ENCODE measurements around the gene S1PR3.
"Not testable (repeated sequence)": the region's sequence is repeated elsewhere in the genome, so short reads cannot be mapped to it uniquely, and the experiment has no call there.

S1PR3 gene

DNA sequence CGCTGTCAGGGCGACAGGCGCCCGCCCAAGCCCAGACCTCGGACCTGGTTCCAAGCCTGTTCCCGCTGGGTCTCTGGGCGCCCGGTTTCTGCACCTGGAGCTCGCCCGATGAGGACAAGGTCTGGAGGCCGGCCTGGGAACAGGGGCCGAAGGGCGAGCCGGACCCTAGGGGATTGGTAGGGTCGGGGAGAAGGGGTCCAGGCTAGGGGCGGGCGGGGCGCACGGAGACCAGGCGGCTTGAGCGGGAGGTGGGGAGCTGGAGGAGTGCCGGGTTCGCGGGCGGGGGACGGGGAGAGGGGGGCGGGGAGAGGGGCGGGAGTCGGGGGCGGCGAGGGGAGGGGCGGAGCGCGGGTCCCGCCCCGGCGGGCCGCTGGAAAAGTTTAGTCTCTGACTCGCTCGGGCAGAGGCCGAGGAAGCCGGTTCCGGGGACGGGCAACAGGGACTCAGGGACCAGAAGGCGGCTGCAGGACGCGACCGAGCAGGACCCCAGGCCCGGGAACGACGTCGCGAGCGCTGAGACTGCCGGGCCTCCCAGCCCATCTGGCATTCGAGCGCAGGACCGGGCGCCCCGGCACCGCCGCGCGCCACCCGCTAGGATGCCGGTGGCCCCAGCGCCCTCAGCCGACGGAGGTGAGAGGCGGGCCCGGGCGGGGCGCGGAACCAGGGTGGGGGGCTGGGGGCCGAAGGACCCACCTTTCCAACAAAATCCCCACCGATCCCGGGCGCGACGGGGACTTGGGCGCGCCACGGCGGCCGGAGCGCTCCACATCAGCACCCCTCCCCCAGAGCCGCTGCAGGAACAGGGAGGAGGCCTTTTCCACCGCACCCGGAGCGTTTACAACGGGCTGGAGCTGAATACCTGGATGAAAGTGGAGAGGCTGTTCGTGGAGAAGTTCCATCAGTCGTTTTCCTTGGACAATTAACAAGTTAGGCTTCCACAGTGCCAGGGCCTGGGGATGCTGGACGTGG, at the start of gene S1PR3:
Gene S1PR3, plus strand, starts transcription at position 403 of the 969 bp plus-strand sequence. CDS start 9,733 bp downstream, outside the sequence.
- peak; percentile 89 for DNase-seq

DNA sequence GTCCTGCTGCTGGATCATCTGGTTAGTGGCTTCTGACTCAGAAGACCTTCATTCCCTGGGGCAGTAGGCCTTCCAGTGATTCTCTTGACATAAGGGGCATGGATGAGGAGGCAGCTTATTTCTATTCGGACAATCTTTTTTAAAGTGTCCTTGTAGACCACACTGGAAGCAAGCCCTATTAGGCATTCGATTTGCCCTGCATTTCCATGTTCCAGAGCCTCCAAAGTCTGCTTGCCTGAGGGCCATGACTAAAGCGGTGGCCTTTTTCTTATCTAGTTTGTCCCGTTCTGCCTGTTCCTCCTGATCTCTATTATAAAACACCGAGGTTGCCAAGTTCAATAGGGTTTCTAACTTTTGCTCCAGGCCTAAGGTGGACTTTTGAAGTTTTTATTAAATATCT, 49.7 kb upstream of the S1PR3 start:
- DNase-seq, result not testable (repeated sequence)

DNA sequence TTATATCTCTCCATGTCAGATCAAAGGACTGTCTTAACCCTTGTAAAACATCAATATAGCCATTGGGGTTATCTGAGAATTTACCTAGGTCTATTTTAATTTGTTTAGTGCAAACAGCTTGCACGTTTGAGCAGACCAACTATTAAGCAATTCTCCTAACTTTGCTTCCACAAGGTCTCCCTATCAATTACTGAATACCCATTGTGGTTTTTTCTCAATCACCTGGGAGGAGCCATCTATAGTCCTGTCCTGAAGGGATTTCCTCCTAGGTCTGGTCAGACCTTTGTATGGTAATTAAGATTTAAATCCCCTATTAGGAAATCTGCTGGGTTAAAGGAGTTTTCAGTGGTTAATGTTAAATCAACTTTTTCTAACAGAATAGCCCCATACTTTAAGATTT, 48.9 kb upstream of the S1PR3 start:
- no peak for DNase-seq

DNA sequence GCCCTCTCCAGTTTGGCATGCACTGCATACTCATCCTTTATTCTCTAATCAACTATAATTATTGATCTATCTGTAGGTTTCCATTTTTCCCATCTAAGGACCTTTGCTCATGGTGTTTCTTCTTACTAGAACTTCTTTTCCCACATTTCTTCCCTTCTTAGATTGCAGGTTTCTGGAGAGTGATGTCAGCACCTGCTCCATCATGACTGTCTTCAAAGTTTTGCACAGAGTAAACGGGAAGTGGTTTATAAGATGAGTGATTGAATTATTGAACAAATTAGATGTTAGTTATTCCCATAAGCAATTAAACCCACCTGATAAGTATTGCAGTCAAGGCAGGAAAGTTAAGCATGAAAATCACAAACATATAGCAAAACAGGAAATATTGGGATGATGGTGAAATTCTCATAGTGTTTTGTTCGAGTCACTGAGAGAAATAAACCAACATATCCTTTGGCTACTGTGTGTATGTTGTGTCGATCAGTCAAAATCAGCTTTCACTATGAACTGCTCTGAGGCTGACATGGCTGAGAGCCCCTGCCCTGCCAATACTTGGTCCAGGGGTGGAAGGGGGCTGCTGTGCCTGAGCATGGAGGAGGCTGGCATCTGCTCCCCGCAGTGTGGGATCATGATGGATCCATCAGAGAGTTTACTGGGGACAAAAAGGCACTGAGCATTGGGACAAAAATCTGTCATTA, 45.5 kb upstream of the S1PR3 start:
- DNase-seq, result no peak

DNA sequence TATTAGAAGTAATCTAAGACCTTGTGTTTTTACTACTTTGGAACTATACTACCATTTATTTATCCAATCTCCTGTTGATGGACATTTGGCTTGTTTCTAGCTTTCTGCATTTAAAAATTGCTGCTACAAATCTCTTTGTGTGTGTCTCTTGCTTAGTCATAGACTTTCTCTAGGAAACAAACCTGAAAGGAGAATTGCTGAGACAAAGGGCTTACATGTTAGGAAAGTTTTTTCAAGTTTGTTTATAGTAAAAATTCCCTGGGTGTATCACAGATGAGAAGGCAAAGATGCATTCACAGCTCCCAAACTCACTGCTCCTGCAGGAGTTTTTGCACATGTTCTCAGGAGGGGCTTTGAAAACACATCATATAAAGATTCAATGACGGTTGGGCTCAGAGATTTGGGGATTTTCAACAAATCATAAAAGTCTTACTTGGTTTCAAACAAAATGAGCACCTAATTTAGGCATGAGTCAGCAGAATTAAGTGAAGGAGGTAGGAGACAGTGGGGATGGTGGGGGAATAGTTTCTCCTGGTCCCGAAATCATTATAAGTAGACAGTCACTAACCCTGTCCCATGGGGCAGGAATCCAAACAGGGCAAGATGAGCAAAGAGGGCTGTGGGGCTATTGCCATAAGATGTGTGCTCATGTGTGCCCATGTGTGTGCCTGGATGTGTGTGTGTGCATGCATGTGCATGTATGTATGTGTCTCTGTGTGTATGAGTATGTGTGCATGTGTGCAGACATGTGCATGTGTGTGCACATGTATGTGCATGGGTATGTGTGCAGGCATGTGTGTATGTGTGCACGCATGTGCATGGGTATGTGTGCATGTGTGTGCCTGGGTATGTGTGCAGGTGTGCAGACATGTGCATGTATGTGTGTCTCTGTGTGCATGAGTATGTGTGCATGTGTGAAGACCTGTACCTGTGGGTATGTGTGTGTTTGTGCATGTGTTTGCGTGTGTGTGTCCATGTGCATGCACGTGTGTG, 43.4 kb upstream of the S1PR3 start:
- no peak for DNase-seq

DNA sequence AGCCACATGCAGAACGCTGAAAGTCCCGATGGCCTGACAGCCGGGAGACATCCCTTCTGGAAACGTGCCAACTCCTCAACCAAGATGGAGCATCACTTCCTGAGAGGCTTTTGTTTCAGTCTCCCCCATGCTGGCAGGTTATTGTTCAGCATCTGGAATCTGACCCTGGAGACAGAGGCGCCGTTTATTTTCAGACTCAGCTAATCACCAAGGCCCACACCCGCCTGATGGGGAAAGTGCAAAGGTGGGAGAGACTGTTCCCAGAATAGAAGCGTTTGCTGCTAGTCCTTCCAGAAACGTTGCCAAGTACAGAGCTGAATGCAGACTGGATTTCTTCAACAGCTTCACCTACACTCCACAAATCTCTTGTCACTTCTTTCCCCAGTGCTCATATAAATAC, 41.8 kb upstream of the S1PR3 start:
- DNase-seq, result peak; percentile 66

DNA sequence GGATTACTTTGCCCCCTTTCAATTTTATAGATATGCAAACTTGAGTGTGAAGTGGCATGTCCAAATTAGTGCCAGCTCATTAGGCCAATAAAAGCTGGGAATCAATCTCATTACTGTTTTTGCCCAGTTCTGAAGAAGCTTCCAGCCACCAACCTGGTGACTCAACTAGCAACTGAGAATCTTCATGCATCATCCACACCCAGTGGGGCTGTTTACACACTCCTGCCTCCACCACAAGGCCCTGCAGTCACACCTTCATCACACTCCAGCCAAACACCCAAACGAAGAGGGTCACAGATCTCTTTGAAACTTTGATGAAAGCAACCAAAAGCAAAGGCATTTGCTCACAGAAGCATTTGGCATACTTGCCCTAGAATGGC, 41.3 kb upstream of the S1PR3 start:
- DNase-seq, result no peak

DNA sequence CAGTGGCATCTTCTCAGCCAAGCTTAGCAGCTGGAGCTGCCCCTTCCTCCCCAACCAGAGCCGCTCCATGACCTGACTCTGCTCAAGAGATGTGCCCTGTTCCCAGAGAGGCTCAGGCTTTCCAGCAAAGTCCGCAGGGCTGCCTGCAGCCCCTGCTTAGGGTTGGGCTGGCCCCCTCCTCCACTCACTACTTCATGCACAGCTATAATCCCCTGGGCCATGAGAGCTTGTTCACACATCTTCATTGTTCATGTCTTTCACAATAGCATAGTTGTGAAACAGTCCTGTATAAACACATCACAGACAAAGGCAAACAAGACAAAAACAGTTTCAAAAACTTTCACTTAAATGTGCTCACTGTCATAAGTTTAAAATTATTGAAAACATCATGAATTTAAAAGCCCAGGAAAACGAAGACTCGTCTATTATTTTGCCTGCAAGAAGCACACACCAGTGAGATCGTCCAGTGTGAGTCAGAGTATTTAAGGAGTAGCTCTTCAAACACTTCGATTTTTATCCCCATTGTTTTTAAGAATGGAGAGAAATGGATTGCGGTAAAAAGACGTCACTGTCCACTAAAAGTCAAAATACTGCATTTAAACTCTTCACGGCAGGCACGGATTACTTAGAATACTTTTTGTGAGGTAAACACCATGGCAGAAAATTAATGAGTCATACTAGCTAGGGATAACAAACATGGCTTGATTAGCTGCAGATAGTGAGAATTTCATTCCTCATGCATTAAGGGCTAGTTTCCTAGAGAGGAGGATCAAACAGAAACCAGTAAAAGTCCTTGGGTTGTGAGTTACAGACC, 40.7 kb upstream of the S1PR3 start:
- DNase-seq, result no peak

DNA sequence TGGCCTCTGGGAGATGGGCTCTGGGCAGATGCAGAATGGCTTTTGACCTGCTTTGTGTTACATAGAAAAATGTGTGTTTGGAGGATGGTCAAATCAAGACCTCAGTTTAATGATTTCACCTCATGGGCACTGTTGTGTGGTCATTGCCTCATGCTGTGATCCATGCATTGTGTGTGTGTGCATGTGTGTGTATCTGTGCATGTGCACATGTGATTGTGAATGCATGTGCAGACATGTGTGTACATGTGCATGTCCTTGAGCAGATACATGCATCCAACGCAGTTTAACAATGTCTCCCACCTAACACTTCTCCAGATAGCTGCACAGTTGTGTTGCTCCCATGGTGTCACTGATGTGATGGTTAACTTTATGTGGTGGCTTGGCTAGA, 40.1 kb upstream of the S1PR3 start:
- DNase-seq, result no peak

DNA sequence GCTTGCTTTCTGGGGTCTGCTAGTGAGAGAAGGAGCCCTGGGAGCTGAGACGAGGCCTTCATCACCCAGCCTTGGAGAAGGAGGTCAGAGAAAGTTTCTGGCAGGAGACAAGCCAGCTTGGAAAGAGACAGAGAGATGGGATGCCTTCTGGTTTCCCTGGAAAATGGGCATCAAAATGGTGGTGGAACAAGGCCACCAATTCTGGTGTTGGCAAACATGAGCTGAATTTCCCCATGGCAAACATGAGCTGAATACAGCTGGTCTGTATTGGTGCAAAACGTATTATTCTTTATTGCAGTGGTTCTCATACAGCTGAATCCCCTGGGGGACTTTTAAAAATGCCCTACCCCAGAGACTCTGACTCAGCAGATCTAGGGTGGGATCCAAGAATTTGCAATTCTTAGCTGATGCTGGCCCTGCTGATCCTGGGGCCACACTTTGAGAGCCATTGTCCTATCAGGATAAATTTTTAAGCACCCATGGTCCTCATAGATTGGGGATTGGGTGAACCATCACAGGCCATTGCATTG, 39.1 kb upstream of the S1PR3 start:
- DNase-seq, result no peak

DNA sequence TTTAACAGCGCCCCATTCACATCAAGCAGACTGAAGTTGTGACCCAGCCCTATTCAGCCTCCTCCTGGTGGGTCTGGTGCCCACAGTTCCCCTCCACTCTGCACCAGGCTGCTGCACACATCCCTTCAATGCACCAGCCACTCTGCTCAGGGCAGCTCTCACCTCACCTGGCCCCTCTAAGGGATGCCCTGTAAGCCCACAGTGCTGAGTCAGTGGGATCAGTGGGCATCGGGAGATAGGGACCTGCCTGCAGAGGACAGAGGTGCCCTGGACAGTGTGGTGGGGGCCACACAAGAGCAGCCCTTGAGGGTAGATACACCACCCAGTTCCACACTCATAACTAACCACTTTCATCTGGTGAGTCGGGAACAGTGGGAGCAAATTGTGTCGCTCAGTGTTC, 38.3 kb upstream of the S1PR3 start:
- no peak for DNase-seq

DNA sequence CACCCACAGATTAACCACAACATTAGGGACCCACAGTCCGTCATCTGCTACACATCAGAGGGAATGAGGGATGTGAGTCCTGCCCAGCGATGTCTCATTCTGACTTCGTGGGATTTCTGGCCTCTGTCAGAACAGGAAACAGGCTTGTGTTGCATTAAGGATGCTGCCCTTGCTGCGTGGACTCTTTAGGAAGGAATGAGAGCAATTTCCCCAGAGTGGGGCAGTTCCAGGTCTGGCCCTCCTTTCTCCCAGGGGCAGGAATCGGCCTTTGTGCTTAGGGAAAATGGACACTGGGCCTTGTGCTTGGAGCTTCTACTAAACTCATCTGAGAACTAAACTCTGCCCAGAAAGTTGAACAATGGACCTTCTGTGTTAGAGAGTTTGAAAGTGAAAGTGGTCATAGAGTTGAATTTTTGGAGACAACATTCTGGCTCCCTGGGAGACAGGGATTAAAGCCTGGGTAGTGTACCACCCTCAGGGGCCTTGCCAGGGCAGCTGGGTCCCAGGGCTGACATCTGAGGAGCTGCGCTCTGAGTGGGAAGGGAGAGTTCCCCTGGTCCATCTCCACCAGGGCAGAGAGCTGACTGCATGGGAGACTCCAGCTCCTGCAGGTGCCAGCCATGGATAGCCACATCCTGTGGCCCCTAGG, 37.8 kb upstream of the S1PR3 start:
- DNase-seq, result no peak

DNA sequence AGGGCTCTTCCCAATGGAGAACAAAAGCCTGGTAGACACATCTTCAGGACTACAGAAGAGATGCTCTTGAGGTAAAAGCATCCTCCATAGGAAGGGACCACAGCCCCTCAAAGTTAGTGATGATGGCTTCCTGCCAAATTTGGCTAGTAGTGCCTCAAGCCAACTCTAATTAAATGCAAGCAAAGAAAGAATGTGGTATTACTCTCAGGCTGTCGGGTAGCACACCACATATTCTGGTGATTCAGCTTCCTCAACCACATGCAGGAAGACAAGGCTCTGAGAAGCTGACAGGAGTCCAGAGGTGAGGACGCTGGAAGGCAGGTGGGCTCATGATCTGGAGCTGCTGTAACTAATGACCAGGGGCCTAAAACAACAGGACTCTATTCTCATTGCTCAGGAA, 37.2 kb upstream of the S1PR3 start:
- DNase-seq, result no peak

DNA sequence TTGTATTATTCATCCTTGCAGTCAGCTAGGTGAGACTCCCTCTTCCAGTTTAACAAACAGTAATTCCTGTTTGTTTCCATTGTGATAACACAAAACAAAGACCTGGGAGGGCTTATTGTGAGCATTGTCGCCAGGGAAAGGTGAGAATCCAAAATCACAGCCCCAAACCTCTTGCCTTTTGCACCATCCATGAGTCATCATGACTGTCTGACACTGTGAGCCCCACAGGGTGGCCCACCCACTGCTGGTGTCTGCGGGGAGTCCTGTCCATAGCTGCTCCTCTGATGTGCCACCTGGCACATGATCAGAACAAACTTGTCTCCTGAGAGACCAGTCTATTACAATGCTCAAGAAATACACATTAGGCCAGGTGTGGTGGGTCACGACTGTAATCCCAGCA, 33.7 kb upstream of the S1PR3 start:
- DNase-seq, result no peak

DNA sequence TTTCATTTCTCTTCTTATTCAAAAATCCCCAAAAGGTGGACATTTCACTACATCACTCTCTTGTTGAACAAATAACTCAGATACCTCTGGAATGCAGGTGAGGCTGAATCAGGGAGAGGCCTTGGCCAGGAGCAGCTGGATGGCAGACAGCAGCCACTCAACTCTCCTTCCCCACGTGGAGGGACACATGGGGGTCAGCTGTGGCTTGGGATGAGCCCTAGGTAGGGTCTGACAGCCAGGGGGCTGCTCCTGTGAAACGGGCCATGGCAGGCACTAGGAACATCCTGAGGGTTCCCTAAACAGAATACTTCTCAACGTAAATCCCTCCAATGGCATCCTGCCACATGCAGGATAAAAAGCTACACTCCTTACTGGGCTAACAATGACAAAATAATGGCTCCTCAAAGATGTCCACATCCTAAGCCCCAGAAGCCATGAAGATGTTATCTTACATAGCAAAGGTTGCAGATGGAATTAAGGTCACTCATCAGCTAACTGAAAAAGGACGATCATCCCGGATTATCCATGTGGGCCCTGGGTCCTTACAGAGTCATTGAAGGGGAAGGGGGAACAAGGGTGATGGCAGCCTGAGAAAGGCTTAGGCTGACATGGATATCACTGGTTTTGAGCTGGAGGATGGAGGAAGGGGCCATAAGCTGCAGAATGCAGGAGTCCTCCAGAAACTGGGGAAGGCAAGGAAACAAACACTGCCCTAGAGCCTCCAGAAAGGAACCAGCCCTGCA, 31.4 kb upstream of the S1PR3 start:
- DNase-seq, result no peak

DNA sequence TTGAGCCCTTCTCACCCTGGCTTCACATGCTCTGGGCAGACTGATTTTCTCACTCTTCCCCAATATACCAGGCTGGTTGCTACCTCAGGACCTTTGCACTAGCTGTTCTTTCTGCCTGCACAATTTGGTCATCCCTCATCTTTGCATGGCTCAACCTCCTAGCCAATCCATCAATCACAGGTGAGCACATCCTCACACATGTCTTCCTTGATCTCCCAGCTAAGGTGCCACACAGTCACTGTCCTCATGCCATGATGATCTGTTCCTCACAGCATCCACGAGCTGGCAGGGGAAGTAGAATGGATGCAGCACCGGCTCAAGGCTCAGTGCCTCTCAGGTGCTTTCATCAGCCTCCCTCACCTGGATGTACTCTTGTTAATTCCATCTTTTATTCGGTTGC, 30.6 kb upstream of the S1PR3 start:
- no peak for DNase-seq

DNA sequence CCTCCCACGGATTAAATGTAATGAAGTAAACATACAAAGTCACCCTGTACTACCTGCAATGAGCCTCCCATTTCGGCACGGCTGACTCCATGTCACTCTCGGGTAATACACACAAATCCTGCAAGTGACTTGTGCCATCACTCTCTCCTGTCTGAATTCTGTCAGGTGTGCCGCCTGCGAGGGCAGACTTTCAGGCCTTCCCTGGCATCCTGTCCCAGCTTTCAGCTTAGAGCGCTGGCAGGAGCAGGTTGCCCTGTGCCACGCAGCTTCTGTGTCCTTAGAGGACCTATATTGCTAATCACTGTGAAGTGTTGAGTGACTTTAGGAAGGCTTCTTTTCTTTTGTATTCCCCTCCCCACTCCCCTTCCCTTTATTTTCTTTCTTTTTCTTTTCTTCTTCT, 25.8 kb upstream of the S1PR3 start:
- no peak for DNase-seq

DNA sequence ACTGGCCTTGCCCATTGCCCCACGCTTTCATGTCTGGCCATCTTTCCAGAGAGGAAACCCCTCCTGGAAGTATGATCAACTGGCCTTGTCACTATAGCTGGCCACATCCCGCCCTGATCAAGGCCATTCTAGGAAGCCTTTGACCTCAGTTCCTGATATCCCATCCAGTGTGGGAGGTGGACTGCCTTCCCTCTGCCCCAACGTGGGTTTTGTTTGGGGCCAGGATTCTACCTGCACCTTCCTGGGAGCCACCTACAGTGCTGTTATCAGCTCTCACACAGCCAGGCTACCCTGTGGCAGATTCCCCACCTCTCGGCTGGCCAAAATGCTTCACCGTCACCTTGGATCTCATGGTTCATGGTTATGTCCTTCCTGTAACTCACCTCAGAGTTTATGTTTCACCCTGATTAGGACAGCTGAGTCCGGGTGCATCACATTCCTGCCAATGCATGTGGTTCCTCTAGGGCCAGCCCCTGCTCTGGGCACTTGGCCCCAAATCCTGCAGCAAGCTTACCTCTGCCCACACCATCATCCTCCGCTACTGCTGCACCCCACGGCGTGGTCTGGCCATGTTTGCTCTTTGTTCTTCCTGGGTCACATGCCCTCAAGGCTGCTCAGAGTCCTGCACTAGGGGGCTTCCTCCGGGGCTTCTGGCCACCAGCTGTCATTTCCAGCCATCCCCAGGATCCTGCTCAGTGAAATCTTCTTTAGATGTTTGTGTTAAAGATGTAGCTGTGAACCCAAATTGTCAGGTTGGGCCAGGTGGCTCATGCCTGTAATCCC, 24.2 kb upstream of the S1PR3 start:
- no peak for DNase-seq

DNA sequence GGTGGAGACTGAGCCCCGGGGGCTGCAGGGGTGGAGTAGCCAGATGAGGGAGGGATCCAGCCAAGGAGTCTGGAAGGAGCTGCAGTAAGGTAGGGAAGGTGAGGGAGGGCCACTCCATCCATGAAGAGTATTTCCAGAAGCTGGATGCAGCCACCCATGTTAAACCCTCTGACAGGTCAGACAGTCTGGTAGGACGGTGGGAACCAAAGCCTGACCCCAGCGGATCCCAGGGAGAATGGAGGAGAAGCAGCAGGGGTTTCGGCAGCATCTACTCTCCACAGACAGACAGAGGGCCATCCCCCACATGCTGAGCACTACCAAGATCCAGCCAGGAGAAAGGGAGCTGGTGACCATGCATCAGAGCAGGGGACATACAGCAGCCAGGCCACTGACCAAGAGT, 22.5 kb upstream of the S1PR3 start:
- no peak for DNase-seq

Measured in left hindlimb (tissue), 1 donor.